Liver (tissue), 3 donors: ENCODE data around the gene TESK2.

ENCODE experiments used
- CTCF ChIP-seq: fragments of 150-350 bp; IDR thresholded peaks from 2 replicates; pipeline ENCODE4 v1.5.1; 2017; ENCODE audit warnings: improper control_type of control experiment, low read depth, low read length; ENCODE audit not compliant: missing input control
- FOXA1 ChIP-seq: IDR thresholded peaks from 2 replicates; pipeline ENCODE4 v1.6.1; 2016; ENCODE audit warnings: antibody characterized with exemption
- FOXA2 ChIP-seq: IDR thresholded peaks from 2 replicates; pipeline ENCODE4 v1.6.1; 2016; ENCODE audit warnings: antibody characterized with exemption
- GABPA ChIP-seq, 2 donors: IDR thresholded peaks in 1 of 2; conservative IDR thresholded peaks in 1 of 2; 2 replicates each; pipeline ENCODE4 v1.6.1; 2016; ENCODE audit warnings: antibody characterized with exemption in 2 of 2, mild to moderate bottlenecking in 1 of 2, moderate library complexity in 1 of 2
- HNF4G ChIP-seq: IDR thresholded peaks from 2 replicates; pipeline ENCODE4 v1.6.1; 2016; ENCODE audit warnings: antibody characterized with exemption
- SP1 ChIP-seq: IDR thresholded peaks from 2 replicates; pipeline ENCODE4 v1.6.1; 2018; ENCODE audit warnings: antibody characterized with exemption, mild to moderate bottlenecking
- TAF1 ChIP-seq: conservative IDR thresholded peaks from 2 replicates; pipeline ENCODE4 v1.6.1; 2016; ENCODE audit warnings: antibody characterized with exemption, mild to moderate bottlenecking
- YY1 ChIP-seq: IDR thresholded peaks from 2 replicates; pipeline ENCODE4 v1.6.1; 2016; ENCODE audit warnings: antibody characterized with exemption, mild to moderate bottlenecking
- TF ChIP-seq, protein P1 (sequence below): IDR thresholded peaks from 2 replicates; pipeline ENCODE4 v1.6.1; 2016; ENCODE audit warnings: antibody characterized with exemption
- TF ChIP-seq, protein P2 (sequence below): IDR thresholded peaks from 2 replicates; pipeline ENCODE4 v1.6.1; 2016; ENCODE audit warnings: antibody characterized with exemption
- TF ChIP-seq, protein P3 (sequence below): IDR thresholded peaks from 2 replicates; pipeline ENCODE4 v1.6.1; 2016; ENCODE audit warnings: antibody characterized with exemption, mild to moderate bottlenecking
- TF ChIP-seq, protein P4 (sequence below): IDR thresholded peaks from 2 replicates; pipeline ENCODE4 v1.6.1; 2016; ENCODE audit warnings: antibody characterized with exemption
- donor health status: healthy.
- donor health status: healthy.

GRCh38 chr1:45465277-45465676, 25.7 kb downstream of the TESK2 start:
- no peak for TF ChIP-seq CTCF
- TF ChIP-seq, protein P1, sequence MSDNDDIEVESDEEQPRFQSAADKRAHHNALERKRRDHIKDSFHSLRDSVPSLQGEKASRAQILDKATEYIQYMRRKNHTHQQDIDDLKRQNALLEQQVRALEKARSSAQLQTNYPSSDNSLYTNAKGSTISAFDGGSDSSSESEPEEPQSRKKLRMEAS: no peak
- TF ChIP-seq, protein P2, sequence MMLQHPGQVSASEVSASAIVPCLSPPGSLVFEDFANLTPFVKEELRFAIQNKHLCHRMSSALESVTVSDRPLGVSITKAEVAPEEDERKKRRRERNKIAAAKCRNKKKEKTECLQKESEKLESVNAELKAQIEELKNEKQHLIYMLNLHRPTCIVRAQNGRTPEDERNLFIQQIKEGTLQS: no peak
- no peak for TF ChIP-seq SP1
- TF ChIP-seq, protein P3, sequence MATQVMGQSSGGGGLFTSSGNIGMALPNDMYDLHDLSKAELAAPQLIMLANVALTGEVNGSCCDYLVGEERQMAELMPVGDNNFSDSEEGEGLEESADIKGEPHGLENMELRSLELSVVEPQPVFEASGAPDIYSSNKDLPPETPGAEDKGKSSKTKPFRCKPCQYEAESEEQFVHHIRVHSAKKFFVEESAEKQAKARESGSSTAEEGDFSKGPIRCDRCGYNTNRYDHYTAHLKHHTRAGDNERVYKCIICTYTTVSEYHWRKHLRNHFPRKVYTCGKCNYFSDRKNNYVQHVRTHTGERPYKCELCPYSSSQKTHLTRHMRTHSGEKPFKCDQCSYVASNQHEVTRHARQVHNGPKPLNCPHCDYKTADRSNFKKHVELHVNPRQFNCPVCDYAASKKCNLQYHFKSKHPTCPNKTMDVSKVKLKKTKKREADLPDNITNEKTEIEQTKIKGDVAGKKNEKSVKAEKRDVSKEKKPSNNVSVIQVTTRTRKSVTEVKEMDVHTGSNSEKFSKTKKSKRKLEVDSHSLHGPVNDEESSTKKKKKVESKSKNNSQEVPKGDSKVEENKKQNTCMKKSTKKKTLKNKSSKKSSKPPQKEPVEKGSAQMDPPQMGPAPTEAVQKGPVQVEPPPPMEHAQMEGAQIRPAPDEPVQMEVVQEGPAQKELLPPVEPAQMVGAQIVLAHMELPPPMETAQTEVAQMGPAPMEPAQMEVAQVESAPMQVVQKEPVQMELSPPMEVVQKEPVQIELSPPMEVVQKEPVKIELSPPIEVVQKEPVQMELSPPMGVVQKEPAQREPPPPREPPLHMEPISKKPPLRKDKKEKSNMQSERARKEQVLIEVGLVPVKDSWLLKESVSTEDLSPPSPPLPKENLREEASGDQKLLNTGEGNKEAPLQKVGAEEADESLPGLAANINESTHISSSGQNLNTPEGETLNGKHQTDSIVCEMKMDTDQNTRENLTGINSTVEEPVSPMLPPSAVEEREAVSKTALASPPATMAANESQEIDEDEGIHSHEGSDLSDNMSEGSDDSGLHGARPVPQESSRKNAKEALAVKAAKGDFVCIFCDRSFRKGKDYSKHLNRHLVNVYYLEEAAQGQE: no peak
- TF ChIP-seq TAF1: no peak
- TF ChIP-seq HNF4G: no peak
- TF ChIP-seq, protein P4, sequence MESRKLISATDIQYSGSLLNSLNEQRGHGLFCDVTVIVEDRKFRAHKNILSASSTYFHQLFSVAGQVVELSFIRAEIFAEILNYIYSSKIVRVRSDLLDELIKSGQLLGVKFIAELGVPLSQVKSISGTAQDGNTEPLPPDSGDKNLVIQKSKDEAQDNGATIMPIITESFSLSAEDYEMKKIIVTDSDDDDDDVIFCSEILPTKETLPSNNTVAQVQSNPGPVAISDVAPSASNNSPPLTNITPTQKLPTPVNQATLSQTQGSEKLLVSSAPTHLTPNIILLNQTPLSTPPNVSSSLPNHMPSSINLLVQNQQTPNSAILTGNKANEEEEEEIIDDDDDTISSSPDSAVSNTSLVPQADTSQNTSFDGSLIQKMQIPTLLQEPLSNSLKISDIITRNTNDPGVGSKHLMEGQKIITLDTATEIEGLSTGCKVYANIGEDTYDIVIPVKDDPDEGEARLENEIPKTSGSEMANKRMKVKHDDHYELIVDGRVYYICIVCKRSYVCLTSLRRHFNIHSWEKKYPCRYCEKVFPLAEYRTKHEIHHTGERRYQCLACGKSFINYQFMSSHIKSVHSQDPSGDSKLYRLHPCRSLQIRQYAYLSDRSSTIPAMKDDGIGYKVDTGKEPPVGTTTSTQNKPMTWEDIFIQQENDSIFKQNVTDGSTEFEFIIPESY: no peak
- TF ChIP-seq GABPA (IDR thresholded peaks at IDR 0.05 in 1 of 2, conservative IDR thresholded peaks at IDR 0.05 in 1 of 2): no peak
- TF ChIP-seq YY1: no peak
- TF ChIP-seq FOXA2: no peak
- no peak for TF ChIP-seq FOXA1
